Heart right ventricle (tissue), 16 donors: ENCODE measurements around the gene GPER1. TPM values are rescaled to one million over a fixed set of nuclear protein-coding genes. Genes with fewer than 3 reads are reported as not detected.

ENCODE experiments used
- ATAC-seq, 8 donors: fragments of 200-7000 bp; cut with Tn5 transposase; one replicate each; pipeline ENCODE4 v1.9.1; 2020; ENCODE audit warnings: mild to moderate bottlenecking in 8 of 8, moderate library complexity in 8 of 8, moderate number of reproducible peaks in 1 of 8
- DNase-seq, 2 donors: peaks; one replicate each; pipeline ENCODE4 v3.0.0-alpha.2; 2020
- H3K27ac ChIP-seq, 10 donors: fragments of 200-600 bp; sonication (generic) in 2 of 10; one replicate each; pipeline versions ENCODE4 v1.5.0 to v1.8.0; 2020 to 2022; ENCODE audit warnings: mild to moderate bottlenecking in 3 of 10
- H3K27me3 ChIP-seq, 7 donors: fragments of 200-600 bp; one replicate each; pipeline ENCODE4 v1.8.0; 2021 to 2022; ENCODE audit warnings: mild to moderate bottlenecking in 2 of 7
- H3K36me3 ChIP-seq, 9 donors: fragments of 200-600 bp; sonication (generic) in 1 of 9; one replicate each; pipeline versions ENCODE4 v1.5.0 to v1.8.0; 2020 to 2022; ENCODE audit warnings: mild to moderate bottlenecking in 2 of 9
- H3K4me1 ChIP-seq, 9 donors: fragments of 200-600 bp; sonication (generic) in 1 of 9; one replicate each; pipeline versions ENCODE4 v1.5.0 to v1.8.0; 2020 to 2022; ENCODE audit warnings: mild to moderate bottlenecking in 4 of 9
- H3K4me3 ChIP-seq, 10 donors: fragments of 200-600 bp; sonication (generic) in 2 of 10; one replicate each; pipeline versions ENCODE4 v1.5.0 to v1.8.0; 2020 to 2022; ENCODE audit warnings: mild to moderate bottlenecking in 7 of 10, moderate library complexity in 2 of 10
- H3K9me3 ChIP-seq, 11 donors: fragments of 200-600 bp in 10 of 11; sonication (generic) in 2 of 11; one replicate each; pipeline versions ENCODE4 v1.5.0 to v1.8.0; 2013 to 2022; ENCODE audit warnings: mild to moderate bottlenecking in 2 of 11, control low read depth in 1 of 11, moderate library complexity in 1 of 11
- CTCF ChIP-seq, 9 donors: fragments of 200-600 bp; sonication (generic) in 2 of 9; IDR thresholded peaks; one replicate each; pipeline versions ENCODE4 v1.5.0 to v1.8.0; 2021 to 2022; ENCODE audit warnings: antibody characterized with exemption in 9 of 9, mild to moderate bottlenecking in 5 of 9, moderate library complexity in 1 of 9
- WGBS, 2 donors: extraction: QIAGEN DNeasy Blood & Tissue Kit; methylation state at CpG; one replicate each; pipeline ENCODE4 v1.1.7; 2013; ENCODE audit warnings: inconsistent platforms in 1 of 2; 5-methylcytosine and 5-hydroxymethylcytosine counted together
- intact Hi-C, 10 donors: fragments of 100-400 bp; cut with DNase I; formaldehyde crosslinking; loops; one replicate each; pipeline versions ENCODE4 v1.11.1 to v1.14.2; 2022
- polyA plus RNA-seq, 2 donors: library from polyadenylated mRNA; stranded (reverse); fragments of 200-250 nt; gene quantifications; one replicate each; pipeline ENCODE4 v1.2.3, GENCODE V29; 2013
- total RNA-seq, 10 donors: library from RNA; stranded (reverse); fragmentation: NEBNext Ultra II Directional in 3 of 10; extraction: Animal tissue kit (Norgen Biotek cat#: 25700) in 3 of 10; gene quantifications; one replicate each; pipeline versions ENCODE4 v1.2.1 to v1.2.4, GENCODE V29; 2021 to 2023
- donor health status: Arrhythmogenic right ventricular cardiomyopathy.
- donor health status: ischemic (EF 13 %, LVEDD 7.1; RV severe dilation, severe dysfunction).
- donor health status: healthy with polysubstance abuse.
- donor health status: DM: no; HTN: yes; CAD: no.
- donor health status: DM: no; HTN: no; CAD: no.
- donor health status: ischemic (EF 25% LVEDD 6.9; RV normal size, moderate dysfunction).
- donor health status: ischemic (EF 25% LVEDD 5.7; RV mildly dilated, moderate dysfunction).
- donor health status: healthy.
- donor health status: DM: yes; HTN: yes; CAD: no.
- donor health status: Ischemic cardiomyopathy.
- donor health status: ischemic (EF 35%, LVEDD 5.7; RV mildly dilated, moderate dysfunction).
- donor health status: nonischemic (EF 11% LVEDD 7.7; RV severe dilation, severe dysfunction).
- donor health status: DM: yes; HTN: yes; CAD: no.
- donor health status: PGD.
- donor health status: ischemic (EF 29% LVEDD 5.4; RV normal size, mild dysfunction).
- donor health status: nonischemic (EF 23%, LVEDD 6.1; RV moderate dilation, normal function).

GPER1 gene
- total and polyA plus RNA-seq, 12 donors = 1.1 to 4.7 (median 1.9) TPM

GRCh38 chr7:1125603-1125969 is 37.7 kb downstream of the GPER1 start:
- Histone ChIP-seq H3K9me3 (no peaks in the 10 kb centered on the region), H3K27ac (no peak overlapping the region), H3K4me3 (no peak overlapping the region), H3K4me1 (peaks cover 0 to 38% (median 15%) of the 10 kb centered on the region in 9 donors), H3K36me3 (peaks cover 0 to 17% (median 0%) of the 10 kb centered on the region in 9 donors), H3K27me3 (no peaks in the 10 kb centered on the region)
- intact Hi-C loops = no loop called here
- no peak for TF ChIP-seq CTCF (IDR thresholded peaks at IDR 0.05)
- DNase-seq (no peak), ATAC-seq (no peak)
- 97 to 98% methylated on average over 16 of the region's 16 CpGs for WGBS, 2 donors

DNA sequence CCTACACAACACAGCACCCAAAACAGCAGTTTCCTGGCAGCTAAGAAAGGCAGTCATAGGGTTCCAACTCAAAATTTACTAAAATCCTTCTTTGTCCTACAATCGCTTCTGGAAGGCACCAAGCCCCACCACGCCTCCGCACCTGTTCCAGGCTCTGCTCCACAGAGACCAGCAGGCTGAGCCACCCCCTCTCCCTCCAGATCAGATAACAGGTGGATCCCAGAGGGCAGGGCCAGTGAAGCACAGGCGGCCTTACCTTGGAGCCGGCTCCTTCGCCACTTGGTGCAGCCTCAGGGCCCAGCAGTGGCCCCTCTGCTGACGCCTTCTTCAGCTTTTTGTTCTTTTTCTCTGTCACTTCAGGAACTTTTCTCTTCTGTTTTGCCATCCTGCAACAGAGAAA is 39.1 kb downstream of the GPER1 start:
- H3K27me3 ChIP-seq = no peaks in the 10 kb centered on the region
- 95 to 98% methylated on average over 7 of the region's 7 CpGs for WGBS, 2 donors
- peaks cover 0 to 36% (median 15%) of the 10 kb centered on the region in 9 donors for H3K4me1 ChIP-seq
- H3K27ac ChIP-seq = no peak overlapping the region
- H3K36me3 ChIP-seq = peaks cover 0 to 17% (median 0%) of the 10 kb centered on the region in 9 donors
- no peak for ATAC-seq
- no peak overlapping the region for H3K4me3 ChIP-seq
- intact Hi-C loops = no loop called here
- no peak for TF ChIP-seq CTCF (IDR thresholded peaks at IDR 0.05)
- no peak for DNase-seq
- H3K9me3 ChIP-seq = peaks cover 0 to 6% (median 0%) of the 10 kb centered on the region in 11 donors

- Histone ChIP-seq H3K4me3 (no peak overlapping the region), H3K4me1 (peaks cover 0 to 12% (median 8%) of the 10 kb centered on the region in 9 donors), H3K27ac (no peak overlapping the region), H3K36me3 (peaks cover 0 to 17% (median 0%) of the 10 kb centered on the region in 9 donors), H3K9me3 (peaks cover 0 to 11% (median 0%) of the 10 kb centered on the region in 11 donors), H3K27me3 (no peaks in the 10 kb centered on the region)
- ATAC-seq (no peak), DNase-seq (no peak)
- WGBS, 2 donors = 95 to 98% methylated on average over 11 to 13 of the region's 13 CpGs
- TF ChIP-seq CTCF (IDR thresholded peaks at IDR 0.05) = no peak
- intact Hi-C loops = no loop called here
These were observed 41.5 kb downstream of the GPER1 start for GRCh38 chr7:1129431-1129830.

- H3K27ac ChIP-seq = no peak overlapping the region
- no peak for TF ChIP-seq CTCF (IDR thresholded peaks at IDR 0.05)
- peak in 1 of 8 donors; percentile 43 for ATAC-seq
- no peaks in the 10 kb centered on the region for H3K27me3 ChIP-seq
- peaks cover 0 to 11% (median 0%) of the 10 kb centered on the region in 11 donors for H3K9me3 ChIP-seq
- peaks cover 0 to 17% (median 0%) of the 10 kb centered on the region in 9 donors for H3K36me3 ChIP-seq
- no peak for DNase-seq
- H3K4me1 ChIP-seq = peaks cover 0 to 3% (median under 1%) of the 10 kb centered on the region in 9 donors
- intact Hi-C loops = loop anchor here in 3 of 10 donors (10.0 kb wide), 2 partner anchors 46 to 136 kb away; partner anchors contain the start of gene GPER1 (in 1 of the 3)
- WGBS, 2 donors = 93 to 96% methylated on average over 25 to 26 of the region's 26 CpGs
- no peak overlapping the region for H3K4me3 ChIP-seq
These were observed 42.4 kb downstream of the GPER1 start for GRCh38 chr7:1130021-1130990.
